ENCODE results near the gene WWOX. TPM values are rescaled to one million over a fixed set of nuclear protein-coding genes. Genes with fewer than 3 reads are reported as not detected.

Gene WWOX
- polyA plus RNA-seq, 1 donor (not counting 4 experiments of a cell fraction or from before 2014, with no cell fraction given), result 5.1 TPM

DNA sequence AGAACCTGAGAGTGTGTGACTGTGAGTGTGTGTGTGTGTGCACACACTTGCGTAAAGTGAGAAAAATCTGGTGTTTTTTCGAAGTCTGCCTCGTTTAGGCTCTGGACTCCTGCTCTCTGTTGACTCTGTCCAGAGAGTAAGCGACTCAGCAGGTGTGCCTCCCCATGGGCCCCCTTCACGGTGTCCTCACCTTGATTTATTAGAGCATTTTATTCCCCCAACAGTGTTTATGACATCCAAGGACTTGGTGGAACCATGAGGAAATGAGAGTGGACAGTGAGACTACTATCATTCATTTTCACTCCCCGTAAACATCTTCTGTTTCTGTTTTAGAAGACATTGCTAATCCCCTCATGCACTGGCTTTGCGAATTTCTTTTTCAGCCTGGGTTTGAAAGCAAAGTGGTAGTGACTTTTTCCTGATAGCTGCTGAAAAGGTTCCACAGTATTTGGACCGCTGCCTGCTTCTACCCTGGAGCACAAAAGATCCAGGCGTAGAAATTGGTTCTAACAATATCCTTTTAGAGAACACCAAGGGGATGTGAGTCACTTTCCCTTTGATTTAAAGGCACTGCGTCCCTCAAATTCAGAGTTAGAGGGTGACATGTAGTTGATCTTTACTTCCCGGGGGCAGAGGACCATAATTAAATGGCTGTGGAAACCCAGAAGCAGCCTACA, 218.2 kb downstream of the WWOX start:
- Histone ChIP-seq H4K20me1 (ENCODE audit: control insufficient read depth, extremely low read depth, insufficient read depth, low read length) (no peaks in the 10 kb centered on the region), H2AFZ (ENCODE audit: control insufficient read depth, low read length) (no peak overlapping the region), H3K27me3 (ENCODE audit: control insufficient read depth, extremely low read depth, insufficient read depth, low read length) (no peaks in the 10 kb centered on the region), H3K36me3 (ENCODE audit: control insufficient read depth in 2 of 2, extremely low read depth in 1 of 2, insufficient read depth in 2 of 2, low read length in 2 of 2) (no peaks in the 10 kb centered on the region), H3K9me3 (ENCODE audit: control insufficient read depth, low read depth, low read length) (no peaks in the 10 kb centered on the region), H3K27ac (ENCODE audit: control insufficient read depth, insufficient read depth, low read length) (no peak overlapping the region), H3K4me3 (ENCODE audit: control insufficient read depth in 2 of 3, extremely low read depth in 1 of 3, insufficient read depth in 2 of 3, low read depth in 1 of 3, low read length in 3 of 3) (no peak overlapping the region), H3K4me2 (ENCODE audit: control insufficient read depth, extremely low read depth, insufficient read depth, low read depth, low read length) (no peak overlapping the region), H3K9me1 (ENCODE audit: control insufficient read depth, extremely low read depth, insufficient read depth, low read length) (no peaks in the 10 kb centered on the region), H3K4me1 (ENCODE audit: control insufficient read depth, extremely low read depth, insufficient read depth, low read length) (no peaks in the 10 kb centered on the region), H3K79me2 (ENCODE audit: control insufficient read depth, insufficient read depth, low read length) (no peaks in the 10 kb centered on the region), H3K9ac (ENCODE audit: control insufficient read depth, extremely low read depth, insufficient read depth, low read length) (no peak overlapping the region)
- FAIRE-seq (no peak), DNase-seq (ENCODE audit: low read depth, low spot score) (no peak)
- dilution Hi-C loops (cut with MboI; ENCODE audit: extremely low pct_ligation_motif_present, low sequenced_read_pairs), result no loop called here
- TF ChIP-seq, protein P1, sequence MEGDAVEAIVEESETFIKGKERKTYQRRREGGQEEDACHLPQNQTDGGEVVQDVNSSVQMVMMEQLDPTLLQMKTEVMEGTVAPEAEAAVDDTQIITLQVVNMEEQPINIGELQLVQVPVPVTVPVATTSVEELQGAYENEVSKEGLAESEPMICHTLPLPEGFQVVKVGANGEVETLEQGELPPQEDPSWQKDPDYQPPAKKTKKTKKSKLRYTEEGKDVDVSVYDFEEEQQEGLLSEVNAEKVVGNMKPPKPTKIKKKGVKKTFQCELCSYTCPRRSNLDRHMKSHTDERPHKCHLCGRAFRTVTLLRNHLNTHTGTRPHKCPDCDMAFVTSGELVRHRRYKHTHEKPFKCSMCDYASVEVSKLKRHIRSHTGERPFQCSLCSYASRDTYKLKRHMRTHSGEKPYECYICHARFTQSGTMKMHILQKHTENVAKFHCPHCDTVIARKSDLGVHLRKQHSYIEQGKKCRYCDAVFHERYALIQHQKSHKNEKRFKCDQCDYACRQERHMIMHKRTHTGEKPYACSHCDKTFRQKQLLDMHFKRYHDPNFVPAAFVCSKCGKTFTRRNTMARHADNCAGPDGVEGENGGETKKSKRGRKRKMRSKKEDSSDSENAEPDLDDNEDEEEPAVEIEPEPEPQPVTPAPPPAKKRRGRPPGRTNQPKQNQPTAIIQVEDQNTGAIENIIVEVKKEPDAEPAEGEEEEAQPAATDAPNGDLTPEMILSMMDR (optimal IDR thresholded peaks at IDR 0.05 in 1 of 3, IDR thresholded peaks at IDR 0.05 in 1 of 3, conservative IDR thresholded peaks at IDR 0.05 in 1 of 3; ENCODE audit: extremely low read depth in 1 of 3, insufficient read depth in 2 of 3, low read length in 3 of 3), result no peak
- TF ChIP-seq EZH2 (IDR thresholded peaks at IDR 0.05; ENCODE audit: low read length), result no peak

DNA sequence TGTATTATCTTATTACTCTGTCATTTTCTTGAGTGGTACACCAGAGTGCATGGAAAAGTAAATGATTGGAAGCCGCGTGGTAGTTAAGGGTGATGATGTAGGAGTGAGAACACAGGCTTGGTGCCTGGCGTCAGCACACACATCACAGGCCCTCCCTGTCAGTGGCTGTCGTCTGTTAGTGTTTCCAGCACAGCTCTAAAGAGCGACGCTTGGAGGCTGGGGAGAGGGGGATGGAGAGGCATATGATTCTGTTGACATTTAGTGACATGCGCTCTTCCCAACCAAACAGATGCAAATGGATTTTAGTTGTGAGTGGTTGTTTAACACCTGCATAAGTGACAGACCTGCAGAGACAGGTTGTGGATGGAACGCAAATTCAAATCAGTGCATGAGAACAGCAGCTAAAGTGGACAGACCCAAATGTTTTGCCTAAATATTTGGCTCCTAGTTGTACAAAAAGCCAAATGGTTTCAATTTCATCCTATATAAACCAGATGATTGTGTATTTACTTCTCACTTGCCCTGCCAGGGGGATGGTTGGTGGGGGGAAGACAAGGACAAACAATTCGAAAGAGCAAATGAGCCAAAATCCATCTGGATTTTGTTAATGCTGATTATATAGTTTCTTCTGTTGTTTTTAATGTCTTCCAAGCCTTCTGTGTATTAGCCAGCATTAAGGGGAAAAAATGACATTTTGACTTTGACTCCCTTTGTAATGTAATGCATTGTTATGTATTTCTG, 222.3 kb downstream of the WWOX start:
- Histone ChIP-seq H4K20me1 (ENCODE audit: control insufficient read depth, extremely low read depth, insufficient read depth, low read length) (no peaks in the 10 kb centered on the region), H3K4me3 (ENCODE audit: control insufficient read depth in 2 of 3, extremely low read depth in 1 of 3, insufficient read depth in 2 of 3, low read depth in 1 of 3, low read length in 3 of 3) (no peak overlapping the region), H3K4me2 (ENCODE audit: control insufficient read depth, extremely low read depth, insufficient read depth, low read depth, low read length) (no peak overlapping the region), H3K27me3 (ENCODE audit: control insufficient read depth, extremely low read depth, insufficient read depth, low read length) (no peaks in the 10 kb centered on the region), H2AFZ (ENCODE audit: control insufficient read depth, low read length) (no peak overlapping the region), H3K9ac (ENCODE audit: control insufficient read depth, extremely low read depth, insufficient read depth, low read length) (no peak overlapping the region), H3K79me2 (ENCODE audit: control insufficient read depth, insufficient read depth, low read length) (no peaks in the 10 kb centered on the region), H3K9me3 (ENCODE audit: control insufficient read depth, low read depth, low read length) (no peaks in the 10 kb centered on the region), H3K36me3 (ENCODE audit: control insufficient read depth in 2 of 2, extremely low read depth in 1 of 2, insufficient read depth in 2 of 2, low read length in 2 of 2) (no peaks in the 10 kb centered on the region), H3K9me1 (ENCODE audit: control insufficient read depth, extremely low read depth, insufficient read depth, low read length) (no peaks in the 10 kb centered on the region), H3K27ac (ENCODE audit: control insufficient read depth, insufficient read depth, low read length) (no peak overlapping the region), H3K4me1 (ENCODE audit: control insufficient read depth, extremely low read depth, insufficient read depth, low read length) (no peaks in the 10 kb centered on the region)
- DNase-seq (ENCODE audit: low read depth, low spot score) (no peak), FAIRE-seq (no peak)
- dilution Hi-C loops (cut with MboI; ENCODE audit: extremely low pct_ligation_motif_present, low sequenced_read_pairs), result no loop called here
- TF ChIP-seq EZH2 (IDR thresholded peaks at IDR 0.05; ENCODE audit: low read length), result no peak
- TF ChIP-seq, protein P1 (optimal IDR thresholded peaks at IDR 0.05 in 1 of 3, IDR thresholded peaks at IDR 0.05 in 1 of 3, conservative IDR thresholded peaks at IDR 0.05 in 1 of 3; ENCODE audit: extremely low read depth in 1 of 3, insufficient read depth in 2 of 3, low read length in 3 of 3), result no peak

Data from keratinocyte (primary cell).